Endodermal cell (in vitro differentiated cells): ENCODE measurements around the gene SUGCT. TPM values are rescaled to one million over a fixed set of nuclear protein-coding genes. Genes with fewer than 3 reads are reported as not detected.

ENCODE experiments used
- DNase-seq: peaks from one replicate; pipeline ENCODE4 v3.0.0-alpha.2; 2017
- H3K27ac ChIP-seq: 2 replicates; pipeline ENCODE4 v1.5.1; 2013; ENCODE audit warnings: mild to moderate bottlenecking, low read depth, low read length, moderate library complexity
- H3K27me3 ChIP-seq: 2 replicates; pipeline ENCODE4 v1.6.1; 2013; ENCODE audit warnings: mild to moderate bottlenecking, low read length, moderate library complexity; ENCODE audit not compliant: insufficient read depth, control insufficient read depth, poor library complexity, severe bottlenecking
- H3K36me3 ChIP-seq: 2 replicates; pipeline ENCODE4 v1.7.0; 2013; ENCODE audit warnings: mild to moderate bottlenecking, low read length, moderate library complexity; ENCODE audit not compliant: control insufficient read depth, insufficient read depth
- H3K4me1 ChIP-seq: one replicate; pipeline ENCODE4 v1.7.0; 2013; ENCODE audit warnings: low read length; ENCODE audit not compliant: control insufficient read depth, insufficient read depth
- H3K4me3 ChIP-seq: 2 replicates; pipeline ENCODE4 v1.5.1; 2013; ENCODE audit warnings: mild to moderate bottlenecking, low read length, moderate library complexity
- H3K9ac ChIP-seq: 2 replicates; pipeline ENCODE4 v1.6.1; 2013; ENCODE audit warnings: mild to moderate bottlenecking, low read length, moderate library complexity; ENCODE audit not compliant: poor library complexity, severe bottlenecking; ENCODE audit errors: extremely low read depth
- H3K9me3 ChIP-seq: 2 replicates; pipeline ENCODE4 v1.6.1; 2013; ENCODE audit warnings: mild to moderate bottlenecking, low read length, moderate library complexity; ENCODE audit not compliant: control insufficient read depth
- H3K27ac Mint-ChIP-seq: 2 replicates; pipeline ENCODE4 v1.8.0; 2020; ENCODE audit warnings: mixed read lengths
- H3K27me3 Mint-ChIP-seq: 2 replicates; pipeline ENCODE4 v1.8.0; 2021; ENCODE audit warnings: mild to moderate bottlenecking, mixed read lengths; ENCODE audit not compliant: insufficient read depth
- H3K36me3 Mint-ChIP-seq: 2 replicates; pipeline ENCODE4 v1.8.0; 2020; ENCODE audit warnings: low read depth, mixed read lengths
- H3K4me1 Mint-ChIP-seq: 2 replicates; pipeline ENCODE4 v1.8.0; 2020; ENCODE audit warnings: mixed read lengths
- H3K4me3 Mint-ChIP-seq: 2 replicates; pipeline ENCODE4 v1.8.0; 2020; ENCODE audit warnings: mild to moderate bottlenecking, moderate library complexity, mixed read lengths
- H3K9me3 Mint-ChIP-seq: 2 replicates; pipeline ENCODE4 v1.8.0; 2020; ENCODE audit warnings: mild to moderate bottlenecking, mixed read lengths
- WGBS, 2 experiments: methylation state at CpG; one replicate each; pipeline versions ENCODE4 v1.1.5 to v1.1.7; 2013; ENCODE audit warnings: missing lambda C conversion rate in 2 of 2, mixed read lengths in 1 of 2; ENCODE audit not compliant: insufficient coverage in 1 of 2, insufficient read length in 1 of 2; 5-methylcytosine and 5-hydroxymethylcytosine counted together
- total RNA-seq, 2 donors: library from RNA; stranded (reverse); fragmentation: NEBNext Ultra II Directional in 1 of 2; extraction: Animal tissue kit (Norgen Biotek cat#: 25700) in 1 of 2; gene quantifications; 2 replicates in 1 of 2; 3 replicates in 1 of 2; pipeline ENCODE4 v1.2.1, GENCODE V29; 2021
- TF ChIP-seq, protein P1 (sequence below): fragments of 200-600 bp; sonication (generic); conservative IDR thresholded peaks from 2 replicates; pipeline ENCODE4 v1.5.0; 2021; ENCODE audit warnings: antibody characterized with exemption, mild to moderate bottlenecking

Gene SUGCT
- total RNA-seq, 2 donors from 2014 or later = 3.6 to 3.9 TPM

DNA sequence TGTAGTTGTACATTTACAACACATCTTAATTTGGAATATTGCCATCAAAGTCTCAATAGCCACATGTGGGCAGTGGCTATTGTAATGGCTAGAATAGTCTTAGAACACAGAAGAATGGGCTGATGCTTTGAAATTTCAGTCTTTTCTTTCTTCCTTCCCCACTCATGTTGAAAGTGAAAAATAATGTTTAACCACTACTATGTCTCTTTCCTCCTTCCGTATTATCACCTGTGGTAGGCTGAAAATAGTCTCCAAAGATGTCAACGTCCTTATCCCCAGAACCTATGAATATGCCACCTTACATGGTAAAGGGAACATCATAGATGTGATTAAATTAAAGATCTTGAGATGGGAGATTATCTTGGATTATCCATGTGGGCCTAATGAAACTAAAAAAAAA is 154.0 kb downstream of the SUGCT start:
- Histone ChIP-seq H3K27me3 (no peaks in the 10 kb centered on the region), H3K4me1 (no peaks in the 10 kb centered on the region), H3K36me3 (no peaks in the 10 kb centered on the region), H3K4me3 (no peak overlapping the region), H3K9me3 (no peaks in the 10 kb centered on the region), H3K9ac (no peak overlapping the region), H3K27ac (no peak overlapping the region)
- Mint-ChIP-seq H3K27me3 (no peaks in the 10 kb centered on the region), H3K9me3 (peaks cover 4% of the 10 kb centered on the region), H3K36me3 (no peaks in the 10 kb centered on the region), H3K27ac (no peak overlapping the region), H3K4me1 (no peaks in the 10 kb centered on the region), H3K4me3 (no peak overlapping the region)
- TF ChIP-seq, protein P1, sequence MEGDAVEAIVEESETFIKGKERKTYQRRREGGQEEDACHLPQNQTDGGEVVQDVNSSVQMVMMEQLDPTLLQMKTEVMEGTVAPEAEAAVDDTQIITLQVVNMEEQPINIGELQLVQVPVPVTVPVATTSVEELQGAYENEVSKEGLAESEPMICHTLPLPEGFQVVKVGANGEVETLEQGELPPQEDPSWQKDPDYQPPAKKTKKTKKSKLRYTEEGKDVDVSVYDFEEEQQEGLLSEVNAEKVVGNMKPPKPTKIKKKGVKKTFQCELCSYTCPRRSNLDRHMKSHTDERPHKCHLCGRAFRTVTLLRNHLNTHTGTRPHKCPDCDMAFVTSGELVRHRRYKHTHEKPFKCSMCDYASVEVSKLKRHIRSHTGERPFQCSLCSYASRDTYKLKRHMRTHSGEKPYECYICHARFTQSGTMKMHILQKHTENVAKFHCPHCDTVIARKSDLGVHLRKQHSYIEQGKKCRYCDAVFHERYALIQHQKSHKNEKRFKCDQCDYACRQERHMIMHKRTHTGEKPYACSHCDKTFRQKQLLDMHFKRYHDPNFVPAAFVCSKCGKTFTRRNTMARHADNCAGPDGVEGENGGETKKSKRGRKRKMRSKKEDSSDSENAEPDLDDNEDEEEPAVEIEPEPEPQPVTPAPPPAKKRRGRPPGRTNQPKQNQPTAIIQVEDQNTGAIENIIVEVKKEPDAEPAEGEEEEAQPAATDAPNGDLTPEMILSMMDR = no peak
- 97% methylated on average over 2 of the region's 2 CpGs; no CpG with 5 or more reads in 1 of the 2 experiments for WGBS, 2 experiments
- no peak for DNase-seq

- 87% methylated on average over 1 of the region's 1 CpG; no CpG with 5 or more reads in 1 of the 2 experiments for WGBS, 2 experiments
- Mint-ChIP-seq H3K4me1 (peaks cover 5% of the 10 kb centered on the region), H3K27me3 (no peaks in the 10 kb centered on the region), H3K9me3 (peaks cover 2% of the 10 kb centered on the region), H3K36me3 (no peaks in the 10 kb centered on the region), H3K27ac (no peak overlapping the region), H3K4me3 (no peak overlapping the region)
- no peak for DNase-seq
- TF ChIP-seq, protein P1 = no peak
- Histone ChIP-seq H3K4me1 (no peaks in the 10 kb centered on the region), H3K9ac (no peak overlapping the region), H3K36me3 (no peaks in the 10 kb centered on the region), H3K4me3 (no peak overlapping the region), H3K27ac (no peak overlapping the region), H3K27me3 (no peaks in the 10 kb centered on the region), H3K9me3 (no peaks in the 10 kb centered on the region)
Observed at GRCh38 chr7:40297741-40298311, 163.0 kb downstream of the SUGCT start.

DNA sequence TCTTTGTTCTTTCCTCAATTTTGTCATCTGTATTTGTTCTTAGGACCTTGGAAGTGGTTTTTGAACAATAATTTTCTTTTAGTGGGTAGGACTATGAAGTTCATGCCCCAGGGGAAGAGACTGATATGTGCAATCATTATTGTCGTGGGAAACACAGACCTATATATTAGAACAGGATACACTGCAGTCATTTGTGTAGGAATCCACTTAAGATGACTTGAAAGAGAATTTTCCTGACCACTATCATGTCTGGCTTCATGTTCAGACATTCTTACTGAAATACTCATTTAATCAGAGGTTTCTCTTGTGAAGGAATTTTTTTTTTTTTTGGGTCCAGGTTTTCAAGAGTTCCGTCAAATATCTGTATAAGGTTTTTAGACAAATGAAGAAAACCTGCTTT is 163.6 kb downstream of the SUGCT start:
- H3K36me3 Mint-ChIP-seq = no peaks in the 10 kb centered on the region

More for the DNA sequence above, 163.6 kb downstream of the SUGCT start:
- no peak overlapping the region for H3K4me3 Mint-ChIP-seq
- Histone ChIP-seq H3K9me3 (no peaks in the 10 kb centered on the region), H3K27me3 (no peaks in the 10 kb centered on the region), H3K9ac (no peak overlapping the region), H3K27ac (no peak overlapping the region), H3K36me3 (no peaks in the 10 kb centered on the region), H3K4me3 (no peak overlapping the region), H3K4me1 (no peaks in the 10 kb centered on the region)
- 93 to 100% methylated on average over 1 to 2 of the region's 2 CpGs for WGBS, 2 experiments
- H3K9me3 Mint-ChIP-seq = peaks cover 2% of the 10 kb centered on the region
- H3K4me1 Mint-ChIP-seq = peaks cover 5% of the 10 kb centered on the region
- H3K27ac Mint-ChIP-seq = no peak overlapping the region
- H3K27me3 Mint-ChIP-seq = no peaks in the 10 kb centered on the region
- DNase-seq = no peak
- TF ChIP-seq, protein P1 = no peak
